Activated CD4-positive, alpha-beta T cell treated with anti-CD3 and anti-CD28 coated beads, Interleukin-2, amount 10 ng/mL, durations not matched to agents 24 days and 14 days (primary cell): ENCODE measurements around the gene BTBD6. TPM values are rescaled to one million over a fixed set of nuclear protein-coding genes. Genes with fewer than 3 reads are reported as not detected.

ENCODE experiments used
- DNase-seq: peaks from one replicate; pipeline ENCODE4 v3.0.0; 2022
- H3K27ac Mint-ChIP-seq: one replicate; pipeline ENCODE4 v1.8.0; 2022; ENCODE audit warnings: mild to moderate bottlenecking, mixed read lengths
- H3K27me3 Mint-ChIP-seq: one replicate; pipeline ENCODE4 v1.8.0; 2022; ENCODE audit warnings: mixed read lengths
- H3K36me3 Mint-ChIP-seq: one replicate; pipeline ENCODE4 v1.8.0; 2022; ENCODE audit warnings: low read depth, mild to moderate bottlenecking, mixed read lengths
- H3K4me1 Mint-ChIP-seq: one replicate; pipeline ENCODE4 v1.8.0; 2021; ENCODE audit warnings: mixed read lengths
- H3K4me3 Mint-ChIP-seq: one replicate; pipeline ENCODE4 v1.8.0; 2022; ENCODE audit warnings: mild to moderate bottlenecking, moderate library complexity, mixed read lengths
- H3K9me3 Mint-ChIP-seq: one replicate; pipeline ENCODE4 v1.8.0; 2021; ENCODE audit warnings: mixed read lengths
- intact Hi-C: fragments of 100-400 bp; cut with micrococcal nuclease; formaldehyde crosslinking; loops from one replicate; pipeline ENCODE4 v1.15.1; 2023
- total RNA-seq: library from RNA; stranded (reverse); gene quantifications from 2 replicates; pipeline ENCODE4 v1.2.3, GENCODE V29; 2022

Gene BTBD6
- 39.8 and 40.1 TPM in 2 replicates for total RNA-seq

GRCh38 chr14:105248368-105249181, at the start of gene BTBD6:
Gene BTBD6, plus strand, starts transcription at chr14:105248533. Its CDS starts 179 bp downstream, at chr14:105248712.
- intact Hi-C loops, result no loop called here
- Mint-ChIP-seq H3K4me1 (peaks cover 16% of the 10 kb centered on the region), H3K36me3 (peaks cover 40% of the 10 kb centered on the region), H3K27me3 (no peaks in the 10 kb centered on the region), H3K9me3 (no peaks in the 10 kb centered on the region), H3K27ac (peak within 1 kb of the TSS; percentile 71), H3K4me3 (peak within 1 kb of the TSS; percentile 81)
- DNase-seq, result peak; percentile 97

GRCh38 chr14:105198588-105198987, 49.7 kb upstream of the BTBD6 start:
- no peaks in the 10 kb centered on the region for H3K9me3 Mint-ChIP-seq

GRCh38 chr14:105199093-105199492, 49.2 kb upstream of the BTBD6 start:
- intact Hi-C loops, result no loop called here
- no peaks in the 10 kb centered on the region for H3K36me3 Mint-ChIP-seq
- DNase-seq, result no peak

More at GRCh38 chr14:105198588-105198987, 49.7 kb upstream of the BTBD6 start:
- no peak for DNase-seq
- intact Hi-C loops, result no loop called here
- no peaks in the 10 kb centered on the region for H3K36me3 Mint-ChIP-seq
- H3K4me3 Mint-ChIP-seq, result no peak overlapping the region
- H3K27me3 Mint-ChIP-seq, result peaks cover 38% of the 10 kb centered on the region
- H3K27ac Mint-ChIP-seq, result no peak overlapping the region
- peaks cover 23% of the 10 kb centered on the region for H3K4me1 Mint-ChIP-seq

GRCh38 chr14:105200074-105200473, 48.3 kb upstream of the BTBD6 start:
- Mint-ChIP-seq H3K36me3 (no peaks in the 10 kb centered on the region), H3K4me1 (peaks cover 13% of the 10 kb centered on the region), H3K27ac (no peak overlapping the region), H3K27me3 (peaks cover 31% of the 10 kb centered on the region), H3K9me3 (no peaks in the 10 kb centered on the region), H3K4me3 (no peak overlapping the region)
- DNase-seq, result no peak
- intact Hi-C loops, result no loop called here

More at GRCh38 chr14:105199093-105199492, 49.2 kb upstream of the BTBD6 start:
- H3K9me3 Mint-ChIP-seq, result no peaks in the 10 kb centered on the region
- H3K27me3 Mint-ChIP-seq, result peaks cover 37% of the 10 kb centered on the region
- no peak overlapping the region for H3K4me3 Mint-ChIP-seq
- peaks cover 18% of the 10 kb centered on the region for H3K4me1 Mint-ChIP-seq
- H3K27ac Mint-ChIP-seq, result no peak overlapping the region

- H3K36me3 Mint-ChIP-seq, result no peaks in the 10 kb centered on the region
- H3K27me3 Mint-ChIP-seq, result peaks cover 28% of the 10 kb centered on the region
- DNase-seq, result no peak
- intact Hi-C loops, result no loop called here
- no peak overlapping the region for H3K27ac Mint-ChIP-seq
- peaks cover 10% of the 10 kb centered on the region for H3K4me1 Mint-ChIP-seq
- H3K4me3 Mint-ChIP-seq, result no peak overlapping the region
- no peaks in the 10 kb centered on the region for H3K9me3 Mint-ChIP-seq
These were observed 47.7 kb upstream of the BTBD6 start for GRCh38 chr14:105200641-105201040.

GRCh38 chr14:105201156-105201924, 47.0 kb upstream of the BTBD6 start:
- Mint-ChIP-seq H3K9me3 (no peaks in the 10 kb centered on the region), H3K36me3 (no peaks in the 10 kb centered on the region), H3K4me3 (peak overlapping the region; percentile 45), H3K27me3 (peaks cover 22% of the 10 kb centered on the region), H3K27ac (no peak overlapping the region), H3K4me1 (peaks cover 7% of the 10 kb centered on the region)
- no peak for DNase-seq
- intact Hi-C loops, result no loop called here

- DNase-seq, result peak; percentile 79
- H3K4me3 Mint-ChIP-seq, result peak overlapping the region; percentile 45
- no peaks in the 10 kb centered on the region for H3K36me3 Mint-ChIP-seq
- no peaks in the 10 kb centered on the region for H3K9me3 Mint-ChIP-seq
- peaks cover 22% of the 10 kb centered on the region for H3K27me3 Mint-ChIP-seq
- peaks cover 7% of the 10 kb centered on the region for H3K4me1 Mint-ChIP-seq
- no peak overlapping the region for H3K27ac Mint-ChIP-seq
- intact Hi-C loops, result no loop called here
These were observed 46.3 kb upstream of the BTBD6 start for GRCh38 chr14:105201925-105202513.

GRCh38 chr14:105203057-105203531, 45.2 kb upstream of the BTBD6 start:
- no peak overlapping the region for H3K4me3 Mint-ChIP-seq
- H3K9me3 Mint-ChIP-seq, result no peaks in the 10 kb centered on the region
- H3K36me3 Mint-ChIP-seq, result no peaks in the 10 kb centered on the region
- H3K27me3 Mint-ChIP-seq, result peaks cover 14% of the 10 kb centered on the region
- H3K27ac Mint-ChIP-seq, result no peak overlapping the region
- DNase-seq, result peak; percentile 91
- peaks cover 7% of the 10 kb centered on the region for H3K4me1 Mint-ChIP-seq
- intact Hi-C loops, result loop anchor here (1.0 kb wide), 1 partner anchor 149 kb away; no protein-coding TSS in a partner anchor

- H3K4me3 Mint-ChIP-seq, result no peak overlapping the region
- H3K4me1 Mint-ChIP-seq, result peaks cover 7% of the 10 kb centered on the region
- H3K9me3 Mint-ChIP-seq, result no peaks in the 10 kb centered on the region
- intact Hi-C loops, result loop anchor here (1.0 kb wide), 1 partner anchor 149 kb away; no protein-coding TSS in a partner anchor
- H3K27me3 Mint-ChIP-seq, result peaks cover 11% of the 10 kb centered on the region
- DNase-seq, result no peak
- no peak overlapping the region for H3K27ac Mint-ChIP-seq
- no peaks in the 10 kb centered on the region for H3K36me3 Mint-ChIP-seq
These were observed 44.6 kb upstream of the BTBD6 start for GRCh38 chr14:105203701-105204100.

GRCh38 chr14:105204206-105204930, 44.0 kb upstream of the BTBD6 start:
- Mint-ChIP-seq H3K27me3 (peaks cover 8% of the 10 kb centered on the region), H3K27ac (no peak overlapping the region), H3K36me3 (no peaks in the 10 kb centered on the region), H3K4me1 (peaks cover 6% of the 10 kb centered on the region), H3K4me3 (no peak overlapping the region), H3K9me3 (no peaks in the 10 kb centered on the region)
- no peak for DNase-seq
- intact Hi-C loops, result no loop called here

- H3K36me3 Mint-ChIP-seq, result no peaks in the 10 kb centered on the region
- H3K27me3 Mint-ChIP-seq, result peaks cover 4% of the 10 kb centered on the region
- H3K4me3 Mint-ChIP-seq, result no peak overlapping the region
- H3K4me1 Mint-ChIP-seq, result peaks cover 6% of the 10 kb centered on the region
- H3K9me3 Mint-ChIP-seq, result no peaks in the 10 kb centered on the region
- intact Hi-C loops, result no loop called here
- no peak for DNase-seq
- no peak overlapping the region for H3K27ac Mint-ChIP-seq
These were observed 43.2 kb upstream of the BTBD6 start for GRCh38 chr14:105204931-105205672.

- Mint-ChIP-seq H3K4me1 (peaks cover 6% of the 10 kb centered on the region), H3K9me3 (no peaks in the 10 kb centered on the region), H3K27me3 (no peaks in the 10 kb centered on the region), H3K27ac (no peak overlapping the region), H3K4me3 (no peak overlapping the region), H3K36me3 (no peaks in the 10 kb centered on the region)
- no peak for DNase-seq
- intact Hi-C loops, result no loop called here
These were observed 42.6 kb upstream of the BTBD6 start for GRCh38 chr14:105205673-105206208.
